PFSK-1 (cell line): ENCODE results near the gene FBLIM1.

ENCODE experiments used
- FOXP2 ChIP-seq: optimal IDR thresholded peaks from 2 replicates; pipeline ENCODE3; 2011; ENCODE audit warnings: borderline replicate concordance, control low read depth, inconsistent platforms; ENCODE audit not compliant: insufficient read depth; ENCODE audit errors: extremely low read length, extremely low read depth
- POLR2AphosphoS5 ChIP-seq: IDR thresholded peaks from 2 replicates; pipeline ENCODE4 v1.6.1; 2012; ENCODE audit warnings: low read depth, mild to moderate bottlenecking, control low read depth, low read length, moderate library complexity
- SIN3A ChIP-seq: IDR thresholded peaks from 2 replicates; pipeline ENCODE4 v1.6.1; 2012; ENCODE audit warnings: mild to moderate bottlenecking, low read length, moderate library complexity, borderline replicate concordance; ENCODE audit not compliant: insufficient read depth
- TAF1 ChIP-seq: IDR thresholded peaks from 2 replicates; pipeline ENCODE4 v1.6.1; 2012; ENCODE audit warnings: low read length, control low read depth, borderline replicate concordance; ENCODE audit not compliant: insufficient read depth
- TF ChIP-seq, protein P1 (sequence below), 2 experiments: IDR thresholded peaks; 2 replicates each; pipeline versions ENCODE4 v1.6.1 to v1.8.0; 2011 to 2012; ENCODE audit warnings: low read depth in 2 of 2, low read length in 2 of 2, control low read depth in 1 of 2, inconsistent platforms in 1 of 2, mild to moderate bottlenecking in 1 of 2, moderate library complexity in 1 of 2; ENCODE audit not compliant: insufficient read depth in 1 of 2

FBLIM1 gene

DNA sequence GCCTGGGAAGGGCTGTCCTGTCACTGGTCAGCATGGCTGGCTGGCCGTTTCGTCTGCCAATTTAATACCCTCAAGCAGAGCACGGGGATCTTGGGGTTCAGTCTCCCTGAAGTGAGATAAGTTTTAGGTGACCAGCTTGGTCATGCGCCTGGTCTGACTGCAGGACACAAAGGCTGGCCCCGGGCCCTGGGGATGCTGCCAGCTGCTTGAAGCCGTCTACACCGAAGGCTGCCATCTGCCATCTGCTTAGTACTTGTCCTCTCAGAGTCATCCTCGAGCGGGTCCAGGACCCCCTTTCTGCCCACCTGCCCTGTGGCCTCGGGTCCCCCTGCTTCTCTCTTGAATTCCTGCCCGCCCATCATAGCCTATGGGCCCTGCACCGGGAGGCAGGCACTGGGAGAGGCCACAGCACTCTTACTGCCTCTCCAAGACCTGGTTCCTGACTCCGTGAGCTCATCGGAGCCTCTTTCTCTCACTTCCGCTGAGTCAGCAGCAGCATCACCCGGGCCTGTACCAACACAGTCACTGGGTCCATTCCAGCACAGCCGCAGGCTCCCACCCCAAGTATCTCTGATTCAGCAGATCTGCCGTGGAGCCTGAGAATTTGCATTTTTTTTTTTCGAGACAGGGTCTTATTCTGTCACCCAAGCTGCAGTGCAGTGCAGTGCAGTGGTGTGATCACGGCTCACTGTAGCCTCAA, 7.0 kb downstream of the FBLIM1 start:
- TF ChIP-seq POLR2AphosphoS5, result no peak
- no peak for TF ChIP-seq FOXP2
- no peak for TF ChIP-seq SIN3A
- TF ChIP-seq TAF1, result no peak
- TF ChIP-seq, protein P1, sequence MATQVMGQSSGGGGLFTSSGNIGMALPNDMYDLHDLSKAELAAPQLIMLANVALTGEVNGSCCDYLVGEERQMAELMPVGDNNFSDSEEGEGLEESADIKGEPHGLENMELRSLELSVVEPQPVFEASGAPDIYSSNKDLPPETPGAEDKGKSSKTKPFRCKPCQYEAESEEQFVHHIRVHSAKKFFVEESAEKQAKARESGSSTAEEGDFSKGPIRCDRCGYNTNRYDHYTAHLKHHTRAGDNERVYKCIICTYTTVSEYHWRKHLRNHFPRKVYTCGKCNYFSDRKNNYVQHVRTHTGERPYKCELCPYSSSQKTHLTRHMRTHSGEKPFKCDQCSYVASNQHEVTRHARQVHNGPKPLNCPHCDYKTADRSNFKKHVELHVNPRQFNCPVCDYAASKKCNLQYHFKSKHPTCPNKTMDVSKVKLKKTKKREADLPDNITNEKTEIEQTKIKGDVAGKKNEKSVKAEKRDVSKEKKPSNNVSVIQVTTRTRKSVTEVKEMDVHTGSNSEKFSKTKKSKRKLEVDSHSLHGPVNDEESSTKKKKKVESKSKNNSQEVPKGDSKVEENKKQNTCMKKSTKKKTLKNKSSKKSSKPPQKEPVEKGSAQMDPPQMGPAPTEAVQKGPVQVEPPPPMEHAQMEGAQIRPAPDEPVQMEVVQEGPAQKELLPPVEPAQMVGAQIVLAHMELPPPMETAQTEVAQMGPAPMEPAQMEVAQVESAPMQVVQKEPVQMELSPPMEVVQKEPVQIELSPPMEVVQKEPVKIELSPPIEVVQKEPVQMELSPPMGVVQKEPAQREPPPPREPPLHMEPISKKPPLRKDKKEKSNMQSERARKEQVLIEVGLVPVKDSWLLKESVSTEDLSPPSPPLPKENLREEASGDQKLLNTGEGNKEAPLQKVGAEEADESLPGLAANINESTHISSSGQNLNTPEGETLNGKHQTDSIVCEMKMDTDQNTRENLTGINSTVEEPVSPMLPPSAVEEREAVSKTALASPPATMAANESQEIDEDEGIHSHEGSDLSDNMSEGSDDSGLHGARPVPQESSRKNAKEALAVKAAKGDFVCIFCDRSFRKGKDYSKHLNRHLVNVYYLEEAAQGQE (IDR thresholded peaks at IDR 0.05; ENCODE audit: insufficient read depth in 1 of 2, low read depth in 2 of 2, low read length in 2 of 2), result no peak

DNA sequence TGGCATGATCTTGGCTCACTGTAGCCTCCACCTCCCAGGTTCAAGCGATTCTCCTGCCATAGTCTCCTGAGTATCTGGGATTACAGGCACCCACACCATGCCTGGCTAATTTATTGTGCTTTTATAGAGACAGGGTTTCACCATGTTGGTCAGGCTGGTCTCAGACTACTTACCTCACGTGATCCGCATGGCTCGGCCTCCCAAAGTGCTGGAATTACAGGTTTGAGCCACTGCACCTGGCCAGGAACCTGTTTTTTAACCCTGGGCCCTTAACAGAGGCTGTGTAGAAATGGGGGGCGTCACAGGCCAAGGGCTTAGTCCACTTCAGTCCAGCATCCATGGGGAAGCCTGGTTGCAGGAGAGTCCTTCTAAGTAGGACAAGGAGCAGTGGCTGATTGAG, 9.3 kb downstream of the FBLIM1 start:
- no peak for TF ChIP-seq SIN3A
- TF ChIP-seq FOXP2, result no peak
- TF ChIP-seq TAF1, result no peak
- no peak for TF ChIP-seq POLR2AphosphoS5
- TF ChIP-seq, protein P1 (IDR thresholded peaks at IDR 0.05; ENCODE audit: insufficient read depth in 1 of 2, low read depth in 2 of 2, low read length in 2 of 2), result no peak

DNA sequence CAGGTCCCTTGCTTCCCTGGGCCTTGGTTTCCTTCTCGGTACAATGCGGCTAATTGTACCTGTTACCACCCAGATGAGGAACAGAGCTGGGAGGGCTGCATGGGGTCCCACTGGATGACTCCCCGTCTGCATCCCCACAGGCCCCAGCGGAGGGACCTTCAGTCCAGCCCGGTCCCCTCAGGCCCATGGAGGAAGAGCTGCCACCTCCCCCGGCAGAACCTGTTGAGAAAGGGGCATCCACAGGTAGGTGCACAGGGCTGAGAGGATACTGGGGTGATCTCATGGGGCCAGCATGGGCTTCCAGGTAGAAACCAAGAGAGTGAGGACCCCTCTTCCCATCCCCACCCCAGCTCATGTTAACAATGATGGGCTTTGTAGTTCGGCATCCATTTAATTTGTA, 9.8 kb downstream of the FBLIM1 start:
- no peak for TF ChIP-seq POLR2AphosphoS5
- TF ChIP-seq, protein P1 (IDR thresholded peaks at IDR 0.05; ENCODE audit: insufficient read depth in 1 of 2, low read depth in 2 of 2, low read length in 2 of 2), result no peak

DNA sequence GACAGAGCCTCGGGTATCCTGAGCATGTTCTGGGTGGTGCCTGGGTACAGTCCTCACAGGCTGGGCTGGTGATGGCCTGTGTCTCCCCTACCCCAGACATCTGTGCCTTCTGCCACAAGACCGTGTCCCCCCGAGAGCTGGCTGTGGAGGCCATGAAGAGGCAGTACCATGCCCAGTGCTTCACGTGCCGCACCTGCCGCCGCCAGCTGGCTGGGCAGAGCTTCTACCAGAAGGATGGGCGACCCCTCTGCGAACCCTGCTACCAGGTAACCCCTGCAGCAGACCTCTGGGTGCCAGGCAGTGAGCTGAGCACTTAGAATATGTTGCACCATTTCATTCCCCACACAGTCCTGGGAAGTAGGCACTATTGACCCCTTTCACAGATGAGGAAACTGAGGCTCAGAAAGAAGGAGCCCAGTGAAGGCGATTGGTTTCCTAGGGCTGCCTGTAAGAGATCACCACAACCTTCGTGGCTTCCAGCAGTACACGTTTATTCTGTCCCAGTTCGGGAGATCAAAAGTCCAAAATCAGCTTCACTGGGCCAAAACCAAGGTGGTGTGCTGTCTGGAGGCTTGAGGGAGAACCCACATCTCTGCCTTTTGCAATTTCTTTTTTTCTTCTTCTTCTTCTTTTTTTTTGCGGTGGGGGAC, 11.8 kb downstream of the FBLIM1 start:
- TF ChIP-seq POLR2AphosphoS5 (no peak), FOXP2 (no peak), TAF1 (no peak), SIN3A (no peak)
- TF ChIP-seq, protein P1 (IDR thresholded peaks at IDR 0.05; ENCODE audit: insufficient read depth in 1 of 2, low read depth in 2 of 2, low read length in 2 of 2), result no peak
